Liver (tissue), 3 donors: ENCODE data around the gene CIB2.

Source experiments
- ATF3 ChIP-seq: IDR thresholded peaks from 2 replicates; pipeline ENCODE4 v1.6.1; 2016; ENCODE audit warnings: antibody characterized with exemption
- GABPA ChIP-seq, 2 donors: IDR thresholded peaks in 1 of 2; conservative IDR thresholded peaks in 1 of 2; 2 replicates each; pipeline ENCODE4 v1.6.1; 2016; ENCODE audit warnings: antibody characterized with exemption in 2 of 2, mild to moderate bottlenecking in 1 of 2, moderate library complexity in 1 of 2
- RXRA ChIP-seq, 2 donors: IDR thresholded peaks; 2 replicates each; pipeline ENCODE4 v1.6.1; 2017 to 2018; ENCODE audit warnings: antibody characterized with exemption in 2 of 2, mild to moderate bottlenecking in 1 of 2
- ZBTB33 ChIP-seq: IDR thresholded peaks from 2 replicates; pipeline ENCODE4 v1.6.1; 2016; ENCODE audit warnings: antibody characterized with exemption
- TF ChIP-seq, protein P1 (sequence below): fragments of 150-350 bp; IDR thresholded peaks from 2 replicates; pipeline ENCODE4 v1.5.1; 2017; ENCODE audit warnings: improper control_type of control experiment, low read depth, low read length; ENCODE audit not compliant: missing input control
- donor health status: healthy.
- donor health status: healthy.

GRCh38 chr15:78149805-78150751 is 18.8 kb upstream of the CIB2 start:
- no peak for TF ChIP-seq ATF3
- TF ChIP-seq RXRA (IDR thresholded peaks at IDR 0.05), result no peak
- TF ChIP-seq, protein P1, sequence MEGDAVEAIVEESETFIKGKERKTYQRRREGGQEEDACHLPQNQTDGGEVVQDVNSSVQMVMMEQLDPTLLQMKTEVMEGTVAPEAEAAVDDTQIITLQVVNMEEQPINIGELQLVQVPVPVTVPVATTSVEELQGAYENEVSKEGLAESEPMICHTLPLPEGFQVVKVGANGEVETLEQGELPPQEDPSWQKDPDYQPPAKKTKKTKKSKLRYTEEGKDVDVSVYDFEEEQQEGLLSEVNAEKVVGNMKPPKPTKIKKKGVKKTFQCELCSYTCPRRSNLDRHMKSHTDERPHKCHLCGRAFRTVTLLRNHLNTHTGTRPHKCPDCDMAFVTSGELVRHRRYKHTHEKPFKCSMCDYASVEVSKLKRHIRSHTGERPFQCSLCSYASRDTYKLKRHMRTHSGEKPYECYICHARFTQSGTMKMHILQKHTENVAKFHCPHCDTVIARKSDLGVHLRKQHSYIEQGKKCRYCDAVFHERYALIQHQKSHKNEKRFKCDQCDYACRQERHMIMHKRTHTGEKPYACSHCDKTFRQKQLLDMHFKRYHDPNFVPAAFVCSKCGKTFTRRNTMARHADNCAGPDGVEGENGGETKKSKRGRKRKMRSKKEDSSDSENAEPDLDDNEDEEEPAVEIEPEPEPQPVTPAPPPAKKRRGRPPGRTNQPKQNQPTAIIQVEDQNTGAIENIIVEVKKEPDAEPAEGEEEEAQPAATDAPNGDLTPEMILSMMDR, result no peak
- no peak for TF ChIP-seq ZBTB33
- no peak for TF ChIP-seq GABPA (IDR thresholded peaks at IDR 0.05 in 1 of 2, conservative IDR thresholded peaks at IDR 0.05 in 1 of 2)
